Central memory CD4-positive, alpha-beta T cell (primary cell): ENCODE results near the gene CCDC60.

Experiments used
- DNase-seq: peaks from one replicate; pipeline ENCODE4 v3.0.0; 2022
- total RNA-seq, 3 experiments: gene quantifications; one replicate each; lab custom pipeline; 2026; lab: John Stamatoyannopoulos, UW

The CCDC60 gene, protein sequence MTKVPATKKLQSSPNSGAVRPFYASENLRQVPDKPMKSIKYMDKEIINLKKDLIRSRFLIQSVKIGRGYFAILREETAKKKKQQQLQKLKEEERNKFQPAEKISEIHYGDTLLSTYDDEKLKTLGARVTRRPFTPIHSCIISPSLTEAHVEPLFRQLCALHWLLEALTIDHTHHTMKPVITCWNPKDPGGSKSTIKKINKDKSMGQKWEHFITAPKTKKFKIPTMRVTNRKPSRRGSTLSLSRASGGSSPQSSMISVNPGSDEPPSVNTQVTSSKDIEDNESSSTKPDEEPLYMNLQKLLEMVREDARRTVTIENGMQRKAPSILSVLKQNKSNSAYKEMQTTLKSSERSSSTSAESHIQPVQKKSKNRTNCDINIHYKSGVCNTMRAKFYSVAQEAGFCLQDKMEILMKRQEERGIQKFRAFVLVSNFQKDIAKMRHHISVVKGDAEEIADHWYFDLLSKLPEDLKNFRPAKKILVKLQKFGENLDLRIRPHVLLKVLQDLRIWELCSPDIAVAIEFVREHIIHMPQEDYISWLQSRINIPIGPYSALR
- 0 reads per million in 3 experiments for total RNA-seq

- DNase-seq: no peak
Observed at GRCh38 chr12:119334430-119335170, at the start of gene CCDC60. TSS of gene CCDC60 (plus strand) at chr12:119334729. CDS start at chr12:119335177, 448 bp downstream.

DNA sequence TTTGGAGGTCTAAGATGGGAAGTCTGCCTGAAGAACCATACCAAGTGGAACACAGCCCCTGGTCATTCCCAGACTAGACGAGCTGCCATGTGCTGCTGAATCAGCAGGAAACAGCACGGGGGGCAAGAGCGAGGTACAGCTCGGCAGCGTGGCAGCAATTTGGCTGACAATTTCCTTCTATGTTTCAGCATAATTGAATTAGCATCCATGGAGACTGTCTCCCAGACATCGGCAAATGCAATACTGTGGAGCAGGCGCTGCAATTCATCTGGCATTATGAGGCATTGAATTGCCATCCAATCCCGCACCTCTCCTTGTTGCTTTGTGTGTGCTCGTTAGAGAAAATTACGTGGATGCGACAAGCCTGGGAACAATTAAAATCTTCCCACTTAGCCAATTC, 46.0 kb upstream of the CCDC60 start:
- DNase-seq: no peak

DNA sequence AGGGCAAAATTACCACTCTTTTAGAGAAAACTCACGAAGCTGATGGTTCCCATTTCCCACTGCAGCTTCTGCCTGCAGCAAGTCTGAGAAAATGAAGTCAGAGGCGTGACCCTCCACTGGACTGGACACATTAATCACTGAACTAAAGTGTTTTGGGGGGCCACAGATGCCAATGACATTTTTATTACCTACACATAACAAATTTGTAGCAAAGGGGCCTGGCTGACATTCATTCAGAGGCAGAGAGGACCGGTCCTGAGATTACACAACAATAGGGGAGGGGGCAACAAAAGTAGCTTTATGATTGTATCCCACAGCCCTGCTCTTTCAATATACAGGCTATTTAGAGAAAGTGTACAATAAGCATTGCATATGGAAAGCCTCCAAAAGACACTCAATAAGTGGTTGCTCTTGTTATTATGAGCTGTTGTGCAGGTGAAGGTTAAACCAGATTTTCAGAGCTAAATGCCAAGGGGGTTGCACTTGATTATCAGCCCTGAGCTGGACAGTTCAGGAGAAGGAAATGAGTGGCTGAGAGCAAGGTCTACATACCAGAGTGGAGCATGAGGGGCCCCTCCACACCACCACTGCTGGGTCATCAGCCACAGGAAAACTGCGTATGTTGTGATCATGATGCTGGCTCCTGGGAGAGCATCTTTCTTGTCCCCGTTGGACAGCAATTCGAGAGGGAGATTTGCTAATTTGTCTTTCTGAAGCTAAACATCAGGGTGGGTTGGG, 41.5 kb upstream of the CCDC60 start:
- no peak for DNase-seq

- DNase-seq: no peak
Observed at GRCh38 chr12:119294211-119294610, 40.3 kb upstream of the CCDC60 start.

DNA sequence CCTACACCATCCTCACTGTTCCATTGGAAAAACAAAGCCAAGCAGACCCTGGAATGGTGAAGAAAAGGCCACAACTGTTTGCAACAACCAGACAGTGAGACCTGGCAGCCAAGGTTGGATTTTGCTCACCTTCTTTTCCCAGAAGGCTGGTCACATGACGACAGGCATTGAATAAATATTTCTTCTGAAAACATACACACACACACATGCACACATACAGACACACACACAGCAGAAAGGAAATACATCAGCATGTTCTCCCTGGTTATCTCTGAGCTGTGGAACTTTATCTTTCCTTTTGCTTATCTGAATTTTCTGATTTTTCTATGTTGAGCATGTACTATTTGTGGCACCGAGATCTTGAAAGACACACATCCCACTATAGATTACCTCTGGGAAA, 38.0 kb upstream of the CCDC60 start:
- DNase-seq: no peak

- DNase-seq: no peak
Observed at GRCh38 chr12:119299130-119299529, 35.4 kb upstream of the CCDC60 start.

- DNase-seq: no peak
Observed at GRCh38 chr12:119301379-119301778, 33.1 kb upstream of the CCDC60 start.

GRCh38 chr12:119302451-119303080, 32.0 kb upstream of the CCDC60 start:
- DNase-seq: no peak

GRCh38 chr12:119306593-119306992, 27.9 kb upstream of the CCDC60 start:
- DNase-seq: no peak

DNA sequence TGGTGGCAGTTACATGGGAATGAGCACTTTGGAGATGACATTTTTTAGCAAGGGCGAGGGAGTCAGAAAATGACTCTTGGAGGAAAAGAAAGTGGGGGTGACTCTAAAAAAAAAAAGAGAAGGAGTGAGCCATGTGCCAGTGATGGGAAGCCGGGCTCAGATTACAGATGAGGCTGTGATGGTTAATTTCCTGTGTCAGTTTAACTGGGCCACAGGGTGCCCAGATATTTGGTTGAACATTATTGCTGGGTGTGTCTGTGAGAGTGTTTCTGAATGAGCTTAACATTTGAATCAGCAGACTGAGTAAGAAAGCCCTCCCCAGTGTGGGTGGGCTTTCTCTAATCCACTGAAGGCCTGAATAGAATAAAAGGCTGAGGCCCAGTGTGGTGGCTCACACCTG, 26.8 kb upstream of the CCDC60 start:
- DNase-seq: no peak

- no peak for DNase-seq
Observed at GRCh38 chr12:119308708-119309456, 25.6 kb upstream of the CCDC60 start.

GRCh38 chr12:119311878-119312277, 22.7 kb upstream of the CCDC60 start:
- no peak for DNase-seq

DNA sequence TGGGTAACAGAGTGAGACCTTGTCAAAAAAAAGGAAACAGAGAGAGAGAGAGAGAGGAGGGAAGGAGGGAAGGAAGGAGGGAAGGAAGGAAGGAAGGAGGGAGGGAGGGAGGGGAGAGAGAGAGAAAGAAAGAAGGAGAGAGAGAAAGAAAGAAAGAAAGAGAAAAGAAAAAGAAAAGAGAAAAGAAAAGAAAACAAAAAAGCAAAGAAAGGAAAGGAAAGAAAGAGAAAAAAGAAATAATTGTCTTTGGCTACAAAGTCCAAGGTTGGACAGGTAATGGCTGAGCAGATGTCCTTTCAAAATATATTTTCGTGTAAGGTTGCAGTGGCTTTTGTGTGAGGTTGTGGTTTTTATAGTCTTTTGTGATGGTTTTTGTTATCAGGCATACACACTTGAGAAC, 21.6 kb upstream of the CCDC60 start:
- no peak for DNase-seq

- no peak for DNase-seq
Observed at GRCh38 chr12:119314290-119314689, 20.2 kb upstream of the CCDC60 start.

DNA sequence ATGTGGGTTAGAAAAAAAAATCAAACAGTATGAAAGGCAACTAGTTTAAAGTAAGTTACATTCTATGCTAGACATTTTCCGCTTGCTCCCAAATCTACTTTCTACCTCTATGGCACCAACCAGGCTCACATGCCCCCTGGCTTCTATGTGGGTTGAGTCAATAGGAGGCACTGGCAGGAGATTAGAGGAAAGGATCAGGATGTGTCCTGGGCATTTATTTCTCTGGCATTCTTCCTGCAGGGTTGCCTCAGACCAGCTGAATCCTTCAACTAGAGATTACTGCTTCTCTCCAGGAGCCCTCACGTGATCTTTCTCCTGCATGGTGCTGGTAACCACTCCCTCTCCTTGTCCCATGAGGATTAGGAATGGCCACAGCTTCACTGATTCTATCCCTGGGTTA, 14.9 kb upstream of the CCDC60 start:
- DNase-seq: no peak

DNA sequence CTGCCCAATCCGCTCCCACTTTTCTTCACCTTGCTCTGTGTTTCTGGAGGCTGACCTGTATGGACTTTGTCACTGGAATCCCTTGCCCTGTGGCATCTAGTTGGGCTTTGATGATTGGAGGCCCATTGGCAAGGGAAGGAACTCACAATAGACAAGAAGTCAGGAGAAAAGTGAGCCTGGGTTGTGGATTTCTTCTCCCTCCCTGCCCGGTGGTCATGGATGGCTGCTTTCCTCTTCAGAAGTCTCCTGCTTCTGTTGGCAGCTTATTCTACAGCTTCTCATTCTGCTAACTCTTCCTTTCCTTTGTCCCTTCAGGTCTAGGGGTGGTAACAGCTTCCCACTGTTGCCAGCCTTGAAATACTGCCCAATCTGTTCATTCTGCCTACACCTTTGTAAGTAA, 13.9 kb upstream of the CCDC60 start:
- DNase-seq: no peak

- DNase-seq: no peak
Observed at GRCh38 chr12:119322301-119322723, 12.2 kb upstream of the CCDC60 start.

DNA sequence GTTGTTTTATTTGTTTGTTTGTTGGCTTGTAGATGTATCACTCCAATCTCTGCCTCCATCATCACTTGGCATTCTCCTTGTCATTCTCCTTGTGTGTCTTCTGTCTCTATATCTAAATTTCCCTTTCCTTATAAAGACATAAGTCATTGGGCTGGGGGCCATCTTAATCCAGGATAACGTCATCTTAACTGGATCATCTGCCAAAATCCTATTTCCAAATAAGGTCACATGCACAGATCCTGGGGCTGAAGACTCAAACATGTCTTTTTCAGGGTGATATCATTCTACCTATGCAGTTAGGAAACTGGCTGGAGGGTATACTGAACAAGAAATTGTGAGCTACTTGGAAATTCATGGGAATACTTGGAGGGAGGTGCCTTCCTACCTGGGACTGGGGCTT, 8.7 kb upstream of the CCDC60 start:
- DNase-seq: no peak

DNA sequence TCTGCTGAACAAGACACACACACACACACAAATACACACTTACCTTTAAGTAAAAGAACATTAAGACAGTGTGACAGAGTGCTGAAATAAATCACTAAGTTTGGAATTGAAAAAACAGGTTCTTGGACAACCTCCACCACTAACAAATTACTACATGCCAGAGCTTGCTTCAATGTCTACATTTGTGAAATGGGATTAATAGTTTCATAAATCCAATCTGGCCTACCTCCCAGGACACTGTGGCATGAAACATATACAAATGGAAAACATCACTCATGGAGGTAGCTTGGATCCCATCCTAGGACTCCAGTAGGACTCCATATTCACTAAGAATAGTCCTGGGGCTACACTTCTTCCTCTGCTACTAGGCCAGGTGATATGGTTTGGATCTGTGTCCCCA, 8.2 kb upstream of the CCDC60 start:
- DNase-seq: no peak

- no peak for DNase-seq
Observed at GRCh38 chr12:119327471-119327870, 7.1 kb upstream of the CCDC60 start.

DNA sequence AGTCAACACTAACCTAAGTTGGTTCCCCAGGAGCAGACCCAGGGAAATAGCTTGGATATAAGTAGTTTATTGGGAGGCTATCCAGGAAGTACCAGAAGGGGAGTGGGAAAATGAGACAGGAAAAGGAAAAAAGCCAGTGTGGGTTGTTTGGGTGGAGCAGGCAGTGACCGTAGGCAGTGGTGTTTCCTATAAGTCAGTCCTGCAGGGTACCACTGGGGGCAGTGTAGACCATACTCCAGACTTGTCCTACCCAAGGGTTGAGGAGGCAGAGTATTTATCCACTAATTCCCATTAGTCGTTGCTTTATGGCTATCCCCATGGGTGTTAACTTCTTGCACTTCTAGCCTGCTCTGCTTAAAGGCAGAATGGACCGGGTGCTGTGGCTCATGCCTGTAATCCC, 6.4 kb upstream of the CCDC60 start:
- no peak for DNase-seq
